Sigmoid colon (tissue), 4 donors: ENCODE results near the gene IL31.

Experiments
- CTCF ChIP-seq, 4 experiments: fragments of 450-650 bp in 3 of 4; fragments of 200-600 bp in 1 of 4; IDR thresholded peaks; one replicate each; pipeline ENCODE4 v1.5.1; 2016 to 2019; ENCODE audit warnings: antibody characterized with exemption in 4 of 4, mild to moderate bottlenecking in 3 of 4, moderate library complexity in 2 of 4
- EP300 ChIP-seq, 4 donors: sonication (generic); formaldehyde crosslinking; IDR thresholded peaks; one replicate each; pipeline ENCODE4 v1.6.1; 2017; ENCODE audit warnings: antibody characterized with exemption in 4 of 4
- POLR2A ChIP-seq, 2 donors: fragments of 450-650 bp; IDR thresholded peaks; one replicate each; pipeline ENCODE4 v1.6.1; 2016; ENCODE audit warnings: antibody characterized with exemption in 2 of 2, mild to moderate bottlenecking in 2 of 2, moderate library complexity in 2 of 2
- POLR2AphosphoS5 ChIP-seq, 4 donors: sonication (generic); formaldehyde crosslinking; IDR thresholded peaks; one replicate each; pipeline ENCODE4 v1.6.1; 2017; ENCODE audit warnings: antibody characterized with exemption in 4 of 4

GRCh38 chr12:122192441-122192840, 18.4 kb upstream of the IL31 start:
- no peak for TF ChIP-seq POLR2A (IDR thresholded peaks at IDR 0.05)
- no peak for TF ChIP-seq CTCF (IDR thresholded peaks at IDR 0.05)
- no peak for TF ChIP-seq POLR2AphosphoS5 (IDR thresholded peaks at IDR 0.05)
- TF ChIP-seq EP300 (IDR thresholded peaks at IDR 0.05), result no peak
